Smooth muscle cell of the coronary artery (primary cell): Measurements from ENCODE around the gene FPGS. TPM values are rescaled to one million over a fixed set of nuclear protein-coding genes. Genes with fewer than 3 reads are reported as not detected.

Source experiments
- total RNA-seq: library from RNA; depleted of rRNA; stranded (reverse); fragments of >200 nt; gene quantifications from 2 replicates; pipeline ENCODE4 v1.2.3, GENCODE V29; 2014; ENCODE audit warnings: low replicate concordance

FPGS gene, protein sequence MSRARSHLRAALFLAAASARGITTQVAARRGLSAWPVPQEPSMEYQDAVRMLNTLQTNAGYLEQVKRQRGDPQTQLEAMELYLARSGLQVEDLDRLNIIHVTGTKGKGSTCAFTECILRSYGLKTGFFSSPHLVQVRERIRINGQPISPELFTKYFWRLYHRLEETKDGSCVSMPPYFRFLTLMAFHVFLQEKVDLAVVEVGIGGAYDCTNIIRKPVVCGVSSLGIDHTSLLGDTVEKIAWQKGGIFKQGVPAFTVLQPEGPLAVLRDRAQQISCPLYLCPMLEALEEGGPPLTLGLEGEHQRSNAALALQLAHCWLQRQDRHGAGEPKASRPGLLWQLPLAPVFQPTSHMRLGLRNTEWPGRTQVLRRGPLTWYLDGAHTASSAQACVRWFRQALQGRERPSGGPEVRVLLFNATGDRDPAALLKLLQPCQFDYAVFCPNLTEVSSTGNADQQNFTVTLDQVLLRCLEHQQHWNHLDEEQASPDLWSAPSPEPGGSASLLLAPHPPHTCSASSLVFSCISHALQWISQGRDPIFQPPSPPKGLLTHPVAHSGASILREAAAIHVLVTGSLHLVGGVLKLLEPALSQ
- 82.5 and 90.2 TPM in 2 replicates for total RNA-seq

DNA sequence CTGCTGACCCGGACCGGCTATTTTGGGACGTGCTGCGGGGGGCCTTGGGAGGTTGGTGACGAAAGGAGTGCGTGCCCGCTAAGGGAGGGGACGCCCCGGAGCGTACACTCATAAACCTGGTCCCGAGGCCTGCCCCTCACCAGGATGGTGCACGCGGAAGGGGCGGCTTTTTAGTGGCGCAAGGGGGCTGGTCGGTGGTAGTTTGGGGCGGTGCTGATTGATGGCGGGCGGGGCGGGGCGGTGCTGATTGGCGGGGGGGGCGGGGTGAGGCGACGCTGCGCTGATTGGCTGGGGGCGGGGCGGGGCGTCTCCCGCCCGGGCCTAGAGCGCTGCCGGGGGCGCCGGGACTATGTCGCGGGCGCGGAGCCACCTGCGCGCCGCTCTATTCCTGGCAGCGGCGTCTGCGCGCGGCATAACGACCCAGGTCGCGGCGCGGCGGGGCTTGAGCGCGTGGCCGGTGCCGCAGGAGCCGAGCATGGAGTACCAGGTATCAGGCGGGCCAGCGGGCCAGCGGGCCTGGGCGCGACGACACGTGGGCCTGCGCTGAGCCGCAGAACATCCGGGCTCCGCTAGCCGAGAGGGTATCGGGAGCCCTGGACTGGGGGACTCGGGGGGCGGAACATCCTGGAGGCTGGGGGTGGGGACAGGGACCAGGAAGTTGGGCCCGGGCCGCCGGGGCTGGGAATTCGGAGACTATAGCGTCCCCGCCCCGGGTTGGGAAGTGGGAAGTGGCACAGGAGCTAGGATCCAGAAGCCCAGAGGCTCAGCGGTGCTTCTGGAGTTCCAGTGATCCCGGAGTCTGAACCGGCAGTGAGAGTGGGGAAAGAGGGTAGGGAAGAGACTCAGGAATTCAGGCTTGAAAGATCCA lies at the start of gene FPGS:
FPGS (plus strand) TSS at position 307 of the 868 bp plus-strand sequence; CDS start at position 350, 43 bp downstream.

DNA sequence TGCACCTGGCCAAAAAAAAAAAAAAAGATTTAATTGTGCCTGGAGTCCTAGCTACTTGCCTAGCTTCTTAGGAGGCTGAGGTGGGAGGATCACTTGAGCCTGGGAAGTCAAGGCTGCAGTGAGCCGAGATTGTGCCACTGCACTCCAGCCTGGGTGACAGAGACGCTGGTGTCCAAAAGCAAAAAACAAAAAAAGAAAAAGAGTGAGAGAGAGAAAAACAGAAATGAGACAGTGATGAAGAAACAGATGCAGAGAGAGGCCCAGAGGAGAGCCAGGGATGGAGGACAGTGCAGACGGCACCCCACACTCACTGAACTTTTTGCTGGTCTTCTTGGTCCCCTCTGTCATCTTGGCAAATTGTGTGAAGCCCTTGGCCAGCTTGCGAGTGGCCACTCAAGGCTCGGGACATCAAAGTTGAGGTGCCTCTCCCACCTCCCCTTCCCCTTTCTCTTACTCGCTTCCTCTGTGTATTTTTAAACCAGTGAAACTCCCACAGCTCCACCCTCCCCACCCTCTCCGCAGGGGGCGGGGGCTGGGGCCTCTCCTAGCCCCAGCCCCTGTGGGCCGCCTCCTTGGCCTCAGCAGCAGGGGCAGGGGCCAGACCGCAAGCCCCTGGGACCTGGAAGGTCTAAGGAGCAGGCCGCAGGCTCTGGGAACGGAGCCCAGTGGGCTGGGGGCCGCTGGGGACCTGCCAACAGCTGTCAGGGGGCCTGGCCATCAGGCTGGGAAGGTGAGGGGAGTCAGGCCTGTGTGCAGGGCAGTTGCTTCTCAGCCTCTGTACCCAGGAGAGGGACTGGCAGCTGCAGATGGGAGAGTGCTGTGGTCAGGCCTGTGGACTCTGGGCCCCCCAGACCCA lies 24.2 kb upstream of the FPGS start, which contains the start of gene SH2D3C:
SH2D3C (minus strand) TSS at position 387 of the 856 bp plus-strand sequence; CDS start at position 348, 39 bp downstream.

DNA sequence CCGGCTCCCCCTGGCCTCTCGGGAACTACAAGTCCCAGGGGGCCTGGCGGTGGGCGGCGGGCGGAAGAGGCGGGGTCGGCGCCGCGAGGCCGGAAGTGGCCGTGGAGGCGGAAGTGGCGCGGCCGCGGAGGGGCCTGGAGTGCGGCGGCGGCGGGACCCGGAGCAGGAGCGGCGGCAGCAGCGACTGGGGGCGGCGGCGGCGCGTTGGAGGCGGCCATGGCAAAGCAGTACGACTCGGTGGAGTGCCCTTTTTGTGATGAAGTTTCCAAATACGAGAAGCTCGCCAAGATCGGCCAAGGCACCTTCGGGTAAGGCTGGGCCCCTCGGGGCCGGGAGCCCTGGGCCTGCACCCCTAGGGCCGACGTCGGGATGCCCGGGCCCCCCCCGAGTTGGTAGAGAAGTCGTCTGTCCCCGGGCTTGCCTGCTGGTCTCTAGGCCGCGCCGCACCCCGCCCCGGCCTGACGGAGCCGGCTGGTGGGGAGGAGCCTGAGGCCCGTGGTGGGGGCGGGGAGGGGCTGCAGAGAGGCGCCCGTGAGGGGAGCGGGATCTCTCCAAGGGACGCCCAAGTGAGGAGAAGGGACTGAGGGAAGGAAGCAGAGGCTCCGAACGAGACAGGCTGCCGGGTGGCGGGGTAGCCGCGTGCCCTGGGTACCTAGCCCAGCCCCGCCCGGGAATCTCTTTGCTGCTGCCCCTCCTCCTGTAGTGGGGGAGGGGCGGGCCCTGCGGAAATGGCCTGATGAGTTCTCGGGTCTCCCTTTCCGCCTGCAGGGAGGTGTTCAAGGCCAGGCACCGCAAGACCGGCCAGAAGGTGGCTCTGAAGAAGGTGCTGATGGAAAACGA lies 16.5 kb upstream of the FPGS start, which contains the start of gene CDK9:
CDK9 (plus strand) TSS at position 102 of the 840 bp plus-strand sequence; CDS start at position 217, 115 bp downstream.

DNA sequence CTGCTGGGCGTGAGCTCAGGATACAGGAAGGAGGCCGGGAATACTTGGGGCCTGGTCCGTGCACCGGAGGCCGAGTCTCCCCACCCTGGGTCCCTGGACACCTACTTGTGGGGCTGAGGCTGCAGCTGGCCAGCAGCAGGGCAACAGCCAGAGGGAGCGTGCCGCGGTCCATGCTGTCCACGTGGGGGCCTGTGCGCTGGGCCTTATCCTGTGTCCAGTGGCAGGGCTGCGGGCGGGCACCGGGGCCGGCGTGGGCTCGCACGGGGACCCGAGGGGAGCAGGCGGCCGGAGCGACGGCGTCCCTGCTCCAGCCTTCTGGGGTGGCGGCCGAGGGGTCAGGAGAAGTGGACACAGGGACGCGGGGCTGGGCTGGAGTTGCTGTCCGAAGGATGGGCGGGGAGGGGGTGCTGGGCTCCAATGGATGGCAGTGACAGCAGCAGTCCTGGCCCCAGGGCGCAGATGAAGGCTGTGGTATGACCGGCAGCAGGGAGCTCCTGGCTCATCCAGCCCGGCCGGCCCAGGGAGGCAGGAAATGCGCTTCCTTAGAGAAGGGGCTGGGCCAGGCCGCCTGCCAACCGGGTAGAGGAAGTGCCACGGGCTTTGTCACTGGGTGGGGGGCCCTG lies 51.6 kb downstream of the FPGS start, which contains the start of gene ENG:
ENG (minus strand) TSS at position 475 of the 623 bp plus-strand sequence; CDS start at position 172, 303 bp downstream.

Other genes starting within 250 kb of the FPGS start
- gene STXBP1, start 190.6 kb upstream of the FPGS start, total RNA-seq = 10.8 and 22.6 TPM in 2 replicates
- gene CFAP157, start 95.9 kb upstream of the FPGS start, total RNA-seq = under 0.01 TPM in 1 of 2 replicates, not detected in the other
- gene PTRH1, start 87.2 kb upstream of the FPGS start, total RNA-seq = 13.7 and 41.3 TPM in 2 replicates
- under 0.01 TPM in 1 of 2 replicates, not detected in the other for gene TTC16, start 86.8 kb upstream of the FPGS start, total RNA-seq
- gene TOR2A, start 67.6 kb upstream of the FPGS start, total RNA-seq = 2.0 and 2.8 TPM in 2 replicates
- 0.08 and 0.94 TPM in 2 replicates for gene SH2D3C, start 24.2 kb upstream of the FPGS start, total RNA-seq
- gene CDK9, start 16.8 kb upstream of the FPGS start, total RNA-seq = 41.5 and 66.2 TPM in 2 replicates
- gene ENG, start 51.8 kb downstream of the FPGS start, total RNA-seq = 10.4 and 33.5 TPM in 2 replicates
- 53.7 and 86.7 TPM in 2 replicates for gene AK1, start 74.8 kb downstream of the FPGS start, total RNA-seq
- gene ST6GALNAC6, start 96.7 kb downstream of the FPGS start, total RNA-seq = 32.0 and 79.7 TPM in 2 replicates
- 22.9 and 44.7 TPM in 2 replicates for gene ST6GALNAC4, start 114.2 kb downstream of the FPGS start, total RNA-seq
- gene PIP5KL1, start 127.9 kb downstream of the FPGS start, total RNA-seq = 0.45 and 0.94 TPM in 2 replicates
- gene DPM2, start 135.0 kb downstream of the FPGS start, total RNA-seq = 7.1 and 8.6 TPM in 2 replicates
- gene EEIG1, start 178.1 kb downstream of the FPGS start, total RNA-seq = 4.7 and 5.9 TPM in 2 replicates